ENCODE results near the gene EIF2B4.
A peak's percentile ranks its signal among the peaks of the same experiment; 100 is the strongest.

The EIF2B4 gene

GRCh38 chr2:27380626-27381545 lies 10.7 kb upstream of the EIF2B4 start, which contains the start of gene ZNF513:
TSS of gene ZNF513 (minus strand) at chr2:27380734. CDS start at chr2:27380526, 208 bp downstream.
- Mint-ChIP-seq H3K36me3 (peaks cover 23% of the 10 kb centered on the region), H3K27ac (peak within 1 kb of the TSS; percentile 96), H3K27me3 (no peaks in the 10 kb centered on the region), H3K9me3 (no peaks in the 10 kb centered on the region), H3K4me3 (peak within 1 kb of the TSS; percentile 96), H3K4me1 (peaks cover 25% of the 10 kb centered on the region)
- DNase-seq (ENCODE audit: low spot score in 2 of 2) (peak; percentile 76 to 77), ATAC-seq (ENCODE audit: low read depth) (peak; percentile 99)

- Mint-ChIP-seq H3K36me3 (peaks cover 20% of the 10 kb centered on the region), H3K4me3 (peak overlapping the region; percentile 96), H3K4me1 (peaks cover 25% of the 10 kb centered on the region), H3K27me3 (no peaks in the 10 kb centered on the region), H3K9me3 (no peaks in the 10 kb centered on the region), H3K27ac (peak overlapping the region; percentile 96)
- ATAC-seq (ENCODE audit: low read depth) (no peak), DNase-seq (ENCODE audit: low spot score in 2 of 2) (no peak)
Observed at GRCh38 chr2:27379836-27380625, 9.9 kb upstream of the EIF2B4 start.

- DNase-seq (ENCODE audit: low spot score in 2 of 2), result no peak
- Mint-ChIP-seq H3K9me3 (no peaks in the 10 kb centered on the region), H3K36me3 (peaks cover 23% of the 10 kb centered on the region), H3K4me3 (peak overlapping the region; percentile 96), H3K27me3 (no peaks in the 10 kb centered on the region), H3K27ac (peak overlapping the region; percentile 96), H3K4me1 (peaks cover 27% of the 10 kb centered on the region)
- no peak for ATAC-seq (ENCODE audit: low read depth)
Observed at GRCh38 chr2:27379383-27379835, 9.3 kb upstream of the EIF2B4 start.

- Mint-ChIP-seq H3K4me3 (peak overlapping the region; percentile 96), H3K9me3 (no peaks in the 10 kb centered on the region), H3K4me1 (peaks cover 27% of the 10 kb centered on the region), H3K27ac (peak overlapping the region; percentile 96), H3K27me3 (no peaks in the 10 kb centered on the region), H3K36me3 (peaks cover 20% of the 10 kb centered on the region)
- DNase-seq (ENCODE audit: low spot score in 2 of 2), result no peak
- no peak for ATAC-seq (ENCODE audit: low read depth)
Observed at GRCh38 chr2:27378809-27379290, 8.7 kb upstream of the EIF2B4 start.

GRCh38 chr2:27378096-27378808 lies 8.1 kb upstream of the EIF2B4 start:
- ATAC-seq (ENCODE audit: low read depth) (no peak), DNase-seq (ENCODE audit: low spot score in 2 of 2) (no peak)
- Mint-ChIP-seq H3K4me3 (no peak overlapping the region), H3K4me1 (peaks cover 27% of the 10 kb centered on the region), H3K9me3 (no peaks in the 10 kb centered on the region), H3K27ac (no peak overlapping the region), H3K36me3 (peaks cover 18% of the 10 kb centered on the region), H3K27me3 (no peaks in the 10 kb centered on the region)

- Mint-ChIP-seq H3K27me3 (no peaks in the 10 kb centered on the region), H3K4me1 (peaks cover 31% of the 10 kb centered on the region), H3K9me3 (no peaks in the 10 kb centered on the region), H3K4me3 (no peak overlapping the region), H3K36me3 (peaks cover 21% of the 10 kb centered on the region), H3K27ac (no peak overlapping the region)
- DNase-seq (ENCODE audit: low spot score in 2 of 2), result no peak
- no peak for ATAC-seq (ENCODE audit: low read depth)
Observed at GRCh38 chr2:27377618-27378095, 7.5 kb upstream of the EIF2B4 start.

- Mint-ChIP-seq H3K4me1 (peaks cover 36% of the 10 kb centered on the region), H3K36me3 (peaks cover 21% of the 10 kb centered on the region), H3K4me3 (no peak overlapping the region), H3K27ac (no peak overlapping the region), H3K27me3 (no peaks in the 10 kb centered on the region), H3K9me3 (no peaks in the 10 kb centered on the region)
- DNase-seq (ENCODE audit: low spot score in 2 of 2) (no peak), ATAC-seq (ENCODE audit: low read depth) (no peak)
Observed at GRCh38 chr2:27376866-27377617, 6.9 kb upstream of the EIF2B4 start.

GRCh38 chr2:27376151-27376865 lies 6.2 kb upstream of the EIF2B4 start:
- peaks cover 38% of the 10 kb centered on the region for H3K4me1 Mint-ChIP-seq
- H3K27me3 Mint-ChIP-seq, result no peaks in the 10 kb centered on the region
- no peak for ATAC-seq (ENCODE audit: low read depth)
- H3K36me3 Mint-ChIP-seq, result peaks cover 20% of the 10 kb centered on the region
- H3K9me3 Mint-ChIP-seq, result no peaks in the 10 kb centered on the region
- no peak for DNase-seq (ENCODE audit: low spot score in 2 of 2)
- H3K27ac Mint-ChIP-seq, result no peak overlapping the region
- H3K4me3 Mint-ChIP-seq, result no peak overlapping the region

- Mint-ChIP-seq H3K4me3 (no peak overlapping the region), H3K4me1 (peaks cover 35% of the 10 kb centered on the region), H3K9me3 (no peaks in the 10 kb centered on the region), H3K27me3 (no peaks in the 10 kb centered on the region), H3K27ac (no peak overlapping the region), H3K36me3 (peaks cover 19% of the 10 kb centered on the region)
- DNase-seq (ENCODE audit: low spot score in 2 of 2) (no peak), ATAC-seq (ENCODE audit: low read depth) (no peak)
Observed at GRCh38 chr2:27375513-27376099, 5.5 kb upstream of the EIF2B4 start.

- DNase-seq (ENCODE audit: low spot score in 2 of 2), result no peak
- Mint-ChIP-seq H3K4me3 (no peak overlapping the region), H3K27ac (no peak overlapping the region), H3K4me1 (peaks cover 29% of the 10 kb centered on the region), H3K36me3 (peaks cover 22% of the 10 kb centered on the region), H3K27me3 (no peaks in the 10 kb centered on the region), H3K9me3 (no peaks in the 10 kb centered on the region)
- ATAC-seq (ENCODE audit: low read depth), result no peak
Observed at GRCh38 chr2:27373567-27373966, 3.4 kb upstream of the EIF2B4 start.

GRCh38 chr2:27372937-27373336 lies 2.8 kb upstream of the EIF2B4 start:
- peak overlapping the region; percentile 85 for H3K27ac Mint-ChIP-seq
- DNase-seq (ENCODE audit: low spot score in 2 of 2) (no peak), ATAC-seq (ENCODE audit: low read depth) (no peak)
- H3K36me3 Mint-ChIP-seq, result peaks cover 22% of the 10 kb centered on the region
- H3K4me1 Mint-ChIP-seq, result peaks cover 30% of the 10 kb centered on the region
- H3K4me3 Mint-ChIP-seq, result no peak overlapping the region
- no peaks in the 10 kb centered on the region for H3K9me3 Mint-ChIP-seq
- H3K27me3 Mint-ChIP-seq, result no peaks in the 10 kb centered on the region
